H1 (cell line): ENCODE data around the gene RDH16. TPM values are rescaled to one million over a fixed set of nuclear protein-coding genes. Genes with fewer than 3 reads are reported as not detected.

ENCODE experiments used
- CTCF ChIA-PET: fragments of 300-600 bp; sonication (Branson Sonifier 250); formaldehyde crosslinking; loops from one replicate; lab custom pipeline; 2021; ENCODE audit not compliant: partially characterized antibody; lab: Charles Lee
- POLR2A ChIA-PET: fragments of 300-600 bp; sonication (Branson Sonifier 250); formaldehyde crosslinking; loops from one replicate; lab custom pipeline; 2021; ENCODE audit warnings: inconsistent platforms; ENCODE audit not compliant: partially characterized antibody; lab: Charles Lee
- DNase-seq, 2 experiments: peaks; one replicate each; pipeline versions ENCODE4 v3.0.0 to v3.0.0-alpha.2; 2010 to 2022; ENCODE audit warnings: low spot score in 2 of 2, low read depth in 1 of 2, mixed read lengths in 1 of 2
- FAIRE-seq: peaks from 2 replicates; lab custom pipeline; 2011; peaks lifted over from hg19 to GRCh38; lab: Jason Lieb, UNC
- H2AFZ ChIP-seq: 2 replicates; pipeline ENCODE4 v1.8.1; 2012; ENCODE audit warnings: low read length, inconsistent platforms
- H2AK5ac ChIP-seq: 2 replicates; pipeline ENCODE4 v1.6.1; 2013; ENCODE audit warnings: low read depth, low read length
- H2BK120ac ChIP-seq: replicated peaks from 2 replicates; pipeline ENCODE3; 2013; ENCODE audit warnings: low read depth, low read length, inconsistent platforms
- H2BK12ac ChIP-seq: 2 replicates; pipeline ENCODE4 v1.6.1; 2013; ENCODE audit warnings: low read depth, low read length
- H2BK15ac ChIP-seq: 2 replicates; pipeline ENCODE4 v1.6.1; 2013; ENCODE audit warnings: low read length
- H2BK20ac ChIP-seq: 2 replicates; pipeline ENCODE4 v1.6.1; 2013; ENCODE audit warnings: low read length
- H2BK5ac ChIP-seq: 2 replicates; pipeline ENCODE4 v1.6.1; 2013; ENCODE audit warnings: low read depth, low read length
- H3K14ac ChIP-seq: 2 replicates; pipeline ENCODE4 v1.6.1; 2013; ENCODE audit warnings: inconsistent platforms; ENCODE audit not compliant: insufficient read length
- H3K18ac ChIP-seq: 2 replicates; pipeline ENCODE4 v1.6.1; 2013; ENCODE audit warnings: low read length; ENCODE audit errors: extremely low read depth
- H3K23ac ChIP-seq: 2 replicates; pipeline ENCODE4 v1.6.1; 2013; ENCODE audit warnings: inconsistent platforms; ENCODE audit not compliant: insufficient read length
- H3K23me2 ChIP-seq: 2 replicates; pipeline ENCODE4 v1.6.1; 2013; ENCODE audit warnings: low read depth, low read length
- H3K27ac ChIP-seq: 2 replicates; pipeline ENCODE4 v1.6.1; 2011; ENCODE audit warnings: low read depth, low read length, inconsistent platforms
- H3K27me3 ChIP-seq, 4 experiments: replicated peaks in 1 of 4; 1 replicate in 1 of 4; 2 replicates in 3 of 4; pipeline versions ENCODE4 v1.6.1 to v1.8.1; 2011 to 2013; ENCODE audit warnings: low read length in 3 of 4, mild to moderate bottlenecking in 3 of 4, inconsistent platforms in 2 of 4, mixed read lengths in 2 of 4, moderate library complexity in 1 of 4; ENCODE audit not compliant: control insufficient read depth in 3 of 4, insufficient read depth in 3 of 4; ENCODE audit errors: extremely low read depth in 1 of 4
- H3K36me3 ChIP-seq, 4 experiments: 2 replicates each; pipeline versions ENCODE4 v1.6.1 to v1.8.1; 2011 to 2013; ENCODE audit warnings: mild to moderate bottlenecking in 4 of 4, low read length in 3 of 4, moderate library complexity in 2 of 4, control low read depth in 1 of 4, inconsistent platforms in 1 of 4; ENCODE audit not compliant: insufficient read depth in 4 of 4, control insufficient read depth in 2 of 4
- H3K4ac ChIP-seq: replicated peaks from 2 replicates; pipeline ENCODE3; 2013; ENCODE audit warnings: low read length, low read depth, mixed read lengths, inconsistent platforms; ENCODE audit not compliant: insufficient read length
- H3K4me1 ChIP-seq, 4 experiments: replicated peaks in 1 of 4; 1 replicate in 1 of 4; 2 replicates in 3 of 4; pipeline versions ENCODE4 v1.6.1 to v1.8.1; 2011 to 2013; ENCODE audit warnings: low read length in 3 of 4, inconsistent platforms in 2 of 4, mixed read lengths in 1 of 4; ENCODE audit not compliant: insufficient read depth in 4 of 4, control insufficient read depth in 3 of 4
- H3K4me2 ChIP-seq, 2 experiments: 2 replicates each; pipeline versions ENCODE4 v1.6.1 to v1.8.1; 2011 to 2013; ENCODE audit warnings: low read depth in 2 of 2, low read length in 2 of 2, control low read depth in 1 of 2, inconsistent platforms in 1 of 2, mild to moderate bottlenecking in 1 of 2; ENCODE audit not compliant: insufficient read depth in 1 of 2
- H3K4me3 ChIP-seq, 4 experiments: fragments of 200-600, 300-600 bp in 1 of 4; sonication (generic), shearing (Covaris generic), sonication (Bioruptor Twin) in 1 of 4; 2 replicates each; pipeline versions ENCODE4 v1.5.1 to v1.8.1; 2011 to 2016; ENCODE audit warnings: low read length in 4 of 4, low read depth in 3 of 4, control low read depth in 2 of 4, inconsistent platforms in 2 of 4, mild to moderate bottlenecking in 2 of 4, mixed read lengths in 1 of 4, moderate library complexity in 1 of 4; ENCODE audit not compliant: insufficient read depth in 2 of 4; ENCODE audit errors: extremely low read depth in 1 of 4
- H3K56ac ChIP-seq: replicated peaks from 2 replicates; pipeline ENCODE3; 2013; ENCODE audit warnings: low read depth, mild to moderate bottlenecking, mixed read lengths, low read length, inconsistent platforms; ENCODE audit not compliant: insufficient read length
- H3K79me1 ChIP-seq: 2 replicates; pipeline ENCODE4 v1.6.1; 2013; ENCODE audit warnings: low read depth, low read length, control low read depth
- H3K79me2 ChIP-seq, 2 experiments: 2 replicates each; pipeline versions ENCODE4 v1.6.1 to v1.8.1; 2012 to 2013; ENCODE audit warnings: low read length in 2 of 2, mild to moderate bottlenecking in 2 of 2, inconsistent platforms in 1 of 2; ENCODE audit not compliant: insufficient read depth in 2 of 2, control insufficient read depth in 1 of 2
- H3K9ac ChIP-seq, 4 experiments: replicated peaks in 1 of 4; 1 replicate in 1 of 4; 2 replicates in 3 of 4; pipeline versions ENCODE4 v1.6.1 to v1.8.1; 2011 to 2013; ENCODE audit warnings: low read depth in 3 of 4, low read length in 3 of 4, control low read depth in 2 of 4, mild to moderate bottlenecking in 2 of 4, moderate library complexity in 2 of 4, inconsistent platforms in 1 of 4; ENCODE audit errors: extremely low read depth in 1 of 4
- H3K9me3 ChIP-seq, 2 experiments: 2 replicates each; pipeline versions ENCODE4 v1.6.1 to v1.8.1; 2012 to 2013; ENCODE audit warnings: mild to moderate bottlenecking in 2 of 2, moderate library complexity in 2 of 2, control low read depth in 1 of 2, inconsistent platforms in 1 of 2, low read depth in 1 of 2, low read length in 1 of 2, mixed read lengths in 1 of 2; ENCODE audit not compliant: insufficient read depth in 2 of 2
- H4K20me1 ChIP-seq, 2 experiments: replicated peaks in 1 of 2; 2 replicates each; pipeline versions ENCODE3 to v1.8.1; 2011 to 2013; ENCODE audit warnings: inconsistent platforms in 2 of 2, low read length in 2 of 2, mild to moderate bottlenecking in 1 of 2; ENCODE audit not compliant: insufficient read depth in 2 of 2, control insufficient read depth in 1 of 2
- H4K5ac ChIP-seq: 2 replicates; pipeline ENCODE4 v1.6.1; 2013; ENCODE audit warnings: low read length, low read depth, mixed read lengths, inconsistent platforms; ENCODE audit not compliant: insufficient read length
- H4K8ac ChIP-seq: 2 replicates; pipeline ENCODE4 v1.8.0; 2013; ENCODE audit warnings: mild to moderate bottlenecking, moderate library complexity, low read length, inconsistent platforms; ENCODE audit not compliant: insufficient read depth; ENCODE audit errors: extremely low read depth
- H4K91ac ChIP-seq: replicated peaks from 2 replicates; pipeline ENCODE3; 2013; ENCODE audit warnings: low read length, mixed read lengths, inconsistent platforms; ENCODE audit not compliant: insufficient read length
- WGBS, 2 experiments: shearing (Covaris generic) in 1 of 2; methylation state at CpG; one replicate each; pipeline versions ENCODE4 v1.1.6 to v1.1.7; 2013 to 2015; ENCODE audit warnings: low lambda C conversion rate in 2 of 2, mixed read lengths in 2 of 2, inconsistent platforms in 1 of 2, low coverage in 1 of 2, missing lambda C conversion rate in 1 of 2; ENCODE audit not compliant: insufficient replicate concordance in 2 of 2, insufficient coverage in 1 of 2, insufficient read length in 1 of 2; ENCODE audit errors: extremely low coverage in 1 of 2, missing lambda C conversion rate in 1 of 2; 5-methylcytosine and 5-hydroxymethylcytosine counted together
- polyA plus RNA-seq, 7 experiments: library from polyadenylated mRNA; depleted of rRNA in 3 of 7; stranded (reverse) in 5 of 7; unstranded in 2 of 7; fragments of >200 nt in 5 of 7; fragments of 200-250 nt in 2 of 7; gene quantifications; 1 replicate in 5 of 7; 2 replicates in 1 of 7; 4 replicates in 1 of 7; pipeline versions ENCODE4 v1.2.1 to v1.2.3, GENCODE V29; 2011 to 2013; ENCODE audit warnings: missing spikeins in 2 of 7, mixed read lengths in 2 of 7
- total RNA-seq: library from RNA; stranded (reverse); fragmentation: NEBNext Ultra II Directional; extraction: Animal tissue kit (Norgen Biotek cat#: 25700); gene quantifications from 2 replicates; pipeline ENCODE4 v1.2.1, GENCODE V29; 2021
- TF ChIP-seq, protein P1 (sequence below): IDR thresholded peaks from 2 replicates; pipeline ENCODE4 v1.6.1; 2012; ENCODE audit warnings: inconsistent platforms

RDH16 gene
- total and polyA plus RNA-seq, 2 of the 8 experiments (the other 6 are each of a cell fraction or from before 2014, with no cell fraction given) = 0.30 to 0.79 TPM

DNA sequence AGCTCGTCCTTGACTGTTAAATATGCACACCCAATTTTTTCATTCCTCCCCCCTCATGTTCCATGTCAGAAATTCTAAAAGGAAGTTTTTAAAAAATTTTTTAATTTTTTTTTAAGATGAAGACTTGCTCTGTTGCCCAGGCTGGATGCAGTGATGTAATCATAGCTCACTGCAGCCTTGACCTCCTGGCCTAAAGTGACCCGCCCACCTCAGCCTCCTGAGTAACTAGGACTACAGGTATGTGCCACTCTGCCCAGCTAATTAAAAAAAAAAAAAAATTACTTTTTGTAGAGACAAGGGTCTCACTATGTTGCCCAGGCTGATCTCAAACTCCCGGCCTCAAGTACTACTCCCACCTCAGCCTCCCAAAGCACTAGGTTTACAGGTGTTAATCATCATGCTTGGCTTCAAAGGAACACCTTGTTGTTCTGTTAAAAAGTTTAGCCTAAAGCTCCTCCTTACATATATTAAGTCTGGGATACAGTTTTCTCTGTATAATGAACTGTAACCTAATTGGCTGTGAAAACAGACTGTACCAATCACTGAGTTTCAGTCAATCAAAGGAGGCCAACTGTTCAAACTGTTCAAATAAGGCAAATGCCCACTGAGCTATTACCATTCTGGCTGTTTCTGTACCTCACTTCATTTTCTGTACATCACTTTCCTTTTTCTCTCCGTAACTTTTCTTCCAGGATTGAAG is 41.0 kb downstream of the RDH16 start:
- Histone ChIP-seq H3K36me3 (no peaks in the 10 kb centered on the region), H3K9ac (no peak overlapping the region), H3K56ac (no peak overlapping the region), H3K4ac (no peak overlapping the region), H2BK120ac (no peak overlapping the region), H4K8ac (no peak overlapping the region), H2BK12ac (no peak overlapping the region), H3K4me3 (no peak overlapping the region), H4K20me1 (no peaks in the 10 kb centered on the region), H3K27ac (no peak overlapping the region), H3K14ac (no peak overlapping the region), H3K79me1 (no peaks in the 10 kb centered on the region), H2BK15ac (no peak overlapping the region), H2AK5ac (no peak overlapping the region), H3K4me2 (no peak overlapping the region), H3K79me2 (no peaks in the 10 kb centered on the region), H2BK5ac (no peak overlapping the region), H3K9me3 (peaks cover 0 to 2% of the 10 kb centered on the region in 2 experiments; a peak in 1 of 4 replicates), H3K27me3 (no peaks in the 10 kb centered on the region), H3K4me1 (no peaks in the 10 kb centered on the region), H3K18ac (no peak overlapping the region), H4K5ac (no peak overlapping the region), H4K91ac (no peak overlapping the region), H2BK20ac (no peak overlapping the region), H2AFZ (no peak overlapping the region), H3K23me2 (no peaks in the 10 kb centered on the region), H3K23ac (no peak overlapping the region)
- CTCF ChIA-PET = interaction anchor here (1.3 to 1.7 kb wide), 2 partner anchors 27 to 71 kb away, joined by 3 to 5 read pairs; no protein-coding TSS in a partner anchor
- 81% methylated on average over 4 of the region's 4 CpGs; no CpG with 5 or more reads in 1 of the 2 experiments for WGBS, 2 experiments
- FAIRE-seq = no peak
- DNase-seq = no peak
- POLR2A ChIA-PET = interaction anchor here (0.6 kb wide), 1 partner anchor 98 kb away, joined by 3 read pairs; no protein-coding TSS in a partner anchor
- TF ChIP-seq, protein P1, sequence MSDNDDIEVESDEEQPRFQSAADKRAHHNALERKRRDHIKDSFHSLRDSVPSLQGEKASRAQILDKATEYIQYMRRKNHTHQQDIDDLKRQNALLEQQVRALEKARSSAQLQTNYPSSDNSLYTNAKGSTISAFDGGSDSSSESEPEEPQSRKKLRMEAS = no peak
